Stimulated activated CD8-positive, alpha-beta memory T cell treated with anti-CD3 and anti-CD28 coated beads, Interleukin-2, amount 100 ng/mL, for 1 hour (primary cell): ENCODE results near the gene TC2N.
"Not testable (repeated sequence)": the region's sequence is repeated elsewhere in the genome, so short reads cannot be mapped to it uniquely, and the experiment has no call there.

ENCODE experiments used
- DNase-seq, 2 donors: peaks; one replicate each; pipeline ENCODE4 v3.0.0-alpha.2; 2020; ENCODE audit warnings: low read depth in 2 of 2

The TC2N gene

DNA sequence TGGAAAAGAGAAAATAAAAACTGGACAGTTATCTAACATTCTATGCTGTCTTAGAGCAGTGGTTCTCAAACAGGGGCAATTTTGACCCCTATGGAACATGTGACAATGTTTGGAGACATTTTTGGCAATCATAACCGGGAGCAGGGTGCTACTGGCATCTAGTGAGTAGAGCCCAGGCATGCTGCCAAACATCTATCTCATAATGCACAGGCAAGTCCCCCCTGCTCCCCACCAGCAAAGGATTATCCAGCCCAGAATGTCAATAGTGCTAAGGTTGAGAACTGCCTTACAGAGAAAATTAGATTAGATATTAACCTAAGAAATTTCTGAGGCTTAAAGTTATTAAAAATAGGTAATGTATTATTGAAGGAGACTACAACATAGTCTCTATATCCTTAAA is 112.5 kb downstream of the TC2N start:
- no peak for DNase-seq

DNA sequence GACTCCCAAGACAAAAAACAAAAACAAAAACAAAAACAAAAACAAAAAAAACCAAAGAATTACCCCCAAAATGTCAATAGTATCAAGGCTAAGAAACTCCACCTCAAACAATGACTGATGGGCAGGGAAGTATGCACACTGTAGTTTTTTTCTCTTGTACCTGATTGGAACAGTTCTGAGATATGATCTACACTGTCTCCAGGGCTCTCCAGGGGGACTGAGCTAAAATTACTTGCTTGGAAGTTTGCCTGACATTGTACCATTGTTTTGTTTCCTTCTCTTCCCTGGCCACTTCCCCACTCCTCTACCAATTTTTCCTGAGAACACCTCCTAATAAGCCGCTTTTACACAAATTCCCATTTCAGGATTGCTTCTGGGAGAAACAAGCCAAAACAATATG is 113.2 kb downstream of the TC2N start:
- no peak for DNase-seq

DNA sequence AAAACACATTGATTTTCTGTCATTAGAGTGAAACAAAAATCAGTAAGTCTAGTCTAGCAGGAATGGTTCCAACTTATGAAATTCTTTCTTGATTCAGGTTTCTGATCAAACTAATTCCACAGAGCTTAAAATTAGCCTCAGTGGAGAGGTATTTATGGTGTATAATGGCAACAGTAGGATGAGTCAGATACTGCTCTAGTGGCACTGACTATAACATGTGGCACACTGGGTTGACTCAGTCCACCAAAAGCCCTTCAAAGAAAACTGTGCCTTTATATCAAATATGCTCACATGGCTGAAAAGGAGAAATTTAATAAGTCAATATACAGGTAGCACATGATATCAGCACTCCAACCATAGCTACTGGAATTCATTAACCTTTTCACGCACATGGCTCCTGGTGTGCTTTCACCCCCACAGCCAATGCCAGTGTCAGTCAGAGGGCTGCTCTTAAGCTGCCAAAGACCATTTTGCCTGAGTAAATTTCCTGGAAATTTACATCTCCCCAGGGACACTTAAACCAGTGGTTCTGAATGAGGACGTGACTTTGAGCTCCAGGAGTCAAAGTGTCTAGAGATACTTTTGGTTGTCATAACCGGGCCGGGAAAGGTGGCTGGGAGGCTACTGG is 113.7 kb downstream of the TC2N start:
- DNase-seq: no peak

DNA sequence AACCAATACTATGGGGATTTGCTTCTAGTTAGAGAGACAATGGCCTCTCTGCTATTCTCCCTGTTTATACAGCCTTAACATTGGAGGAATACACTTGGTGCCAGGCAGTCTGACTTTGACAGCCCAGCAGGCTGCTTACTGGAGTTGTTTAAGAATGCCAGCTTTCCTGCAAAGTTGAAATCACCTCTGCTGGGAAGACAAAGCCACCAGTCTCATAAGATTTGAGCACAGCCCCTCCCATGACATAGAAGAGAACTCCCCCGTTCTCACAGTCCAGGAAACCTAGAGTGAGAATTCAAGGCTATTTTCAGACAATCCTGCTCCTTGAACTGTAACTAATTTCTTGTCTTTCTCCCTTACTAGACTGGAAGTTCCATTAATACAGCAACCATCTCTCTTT is 114.4 kb downstream of the TC2N start:
- DNase-seq: no peak

DNA sequence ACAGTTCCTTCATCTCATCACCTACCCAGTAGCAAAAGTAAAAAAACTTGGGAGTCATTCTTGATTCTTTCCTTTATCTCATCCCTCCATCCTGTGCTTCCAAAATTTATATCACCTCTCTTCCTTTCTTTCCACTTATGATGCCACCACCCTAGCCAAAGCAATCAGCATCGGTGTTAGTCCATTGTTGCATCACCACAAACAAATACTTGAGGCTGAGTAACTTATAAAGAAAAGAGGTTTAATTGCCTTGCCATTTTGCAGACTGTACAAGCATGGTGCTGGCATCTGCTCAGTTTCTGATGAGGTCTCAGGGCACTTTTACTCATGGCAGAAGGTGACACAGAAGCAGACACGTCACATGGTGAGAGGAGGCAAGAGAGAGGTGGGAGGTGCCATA is 115.6 kb downstream of the TC2N start:
- DNase-seq: no peak

DNA sequence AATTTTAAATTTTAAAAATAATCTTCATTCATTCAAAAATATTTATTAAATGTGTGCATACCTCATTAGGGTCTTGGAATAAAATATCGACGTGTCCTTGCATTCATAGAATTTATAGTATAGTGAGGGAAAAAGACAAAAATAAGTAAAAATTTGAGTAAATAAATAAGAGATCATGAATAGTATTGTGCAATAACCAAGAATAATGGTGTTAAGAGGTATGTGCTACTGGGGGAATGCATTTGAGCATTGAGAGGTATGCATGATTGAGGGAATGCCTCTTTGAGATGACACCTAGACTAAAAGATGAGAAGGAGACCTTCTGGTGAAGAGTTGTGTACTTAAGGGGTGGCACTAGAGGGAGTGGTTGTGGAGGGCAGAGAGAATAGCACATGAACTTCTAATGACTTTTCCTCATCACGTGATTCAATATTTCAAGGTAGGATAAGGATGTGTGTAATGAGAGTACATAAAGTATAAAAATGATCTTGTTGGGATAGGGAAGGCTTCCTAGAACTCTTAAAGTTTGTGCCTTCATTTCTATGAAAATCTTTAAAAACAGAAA is 116.6 kb downstream of the TC2N start:
- no peak for DNase-seq

DNA sequence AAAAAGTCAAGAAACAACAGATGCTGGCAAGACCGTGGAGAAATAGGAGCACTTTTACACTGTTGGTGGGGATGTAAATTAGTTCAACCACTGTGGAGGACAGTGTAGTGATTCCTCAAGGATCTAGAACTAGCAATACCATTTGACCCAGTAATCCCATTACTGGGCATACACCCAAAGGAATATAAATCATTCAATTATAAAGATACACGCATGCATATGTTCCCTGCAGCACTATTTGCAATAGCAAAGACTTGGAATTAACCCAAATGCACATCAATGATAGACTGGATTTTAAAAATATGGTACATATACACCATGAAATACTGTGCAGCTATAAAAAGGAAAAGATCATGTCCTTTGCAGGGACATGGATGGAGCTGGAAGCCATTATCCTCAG is 117.5 kb downstream of the TC2N start:
- no peak for DNase-seq

DNA sequence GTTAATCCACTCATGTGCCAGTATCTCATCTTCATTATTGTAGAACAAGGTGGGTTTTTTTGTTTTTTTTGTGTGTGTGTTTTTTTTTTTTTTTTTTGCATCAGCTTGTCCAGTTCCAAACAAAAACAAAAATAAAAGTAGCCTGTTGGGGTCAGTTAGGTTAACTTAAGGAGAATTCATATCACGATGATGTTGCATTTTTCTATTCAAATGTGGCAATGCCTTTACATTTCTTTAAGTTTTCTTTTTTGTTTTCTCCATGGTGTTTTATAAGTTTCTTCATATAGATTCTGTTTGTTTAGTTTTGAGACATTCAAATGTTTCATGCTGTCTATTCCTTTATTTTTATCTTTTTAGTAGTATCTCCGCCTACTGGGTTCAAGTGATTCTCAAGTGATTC is 119.3 kb downstream of the TC2N start:
- DNase-seq: no peak

DNA sequence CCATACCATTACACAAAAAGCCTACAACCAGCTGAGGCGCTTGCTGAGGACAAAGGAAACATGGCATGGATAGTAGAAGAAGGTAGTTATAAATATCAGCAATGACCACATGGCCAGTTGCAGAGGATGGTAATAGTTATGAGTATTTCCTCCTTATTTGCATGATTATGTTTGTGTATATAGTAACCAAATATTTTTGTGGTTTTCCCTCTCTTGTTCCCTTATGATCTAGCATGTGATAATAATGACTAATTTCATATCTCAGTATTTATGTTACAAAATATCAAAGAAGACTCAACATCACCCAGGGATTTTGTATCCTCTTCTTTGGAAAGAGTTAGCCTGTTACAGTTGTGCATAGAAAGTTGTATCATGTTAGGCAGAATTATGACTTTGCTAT is 122.0 kb downstream of the TC2N start:
- no peak for DNase-seq

DNA sequence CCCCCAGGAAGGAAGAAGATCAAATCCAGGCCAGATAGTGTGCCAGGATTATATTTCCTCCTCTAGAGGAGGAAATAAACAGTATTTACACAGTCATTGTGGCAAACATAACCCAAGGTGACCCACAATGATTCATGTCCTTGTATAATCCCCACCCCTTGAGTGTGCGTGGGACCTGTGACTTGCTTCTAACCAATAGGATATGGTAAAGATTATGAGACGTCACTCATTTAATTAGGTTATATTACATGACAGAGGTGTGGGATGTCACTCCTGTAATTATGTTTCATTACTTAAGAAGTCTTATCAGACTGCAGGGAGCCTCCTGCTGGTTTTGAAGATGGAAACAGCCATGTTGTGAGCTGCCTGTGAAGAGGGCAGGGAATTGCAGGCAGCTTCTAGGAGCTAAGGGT is 123.3 kb downstream of the TC2N start:
- DNase-seq: no peak

DNA sequence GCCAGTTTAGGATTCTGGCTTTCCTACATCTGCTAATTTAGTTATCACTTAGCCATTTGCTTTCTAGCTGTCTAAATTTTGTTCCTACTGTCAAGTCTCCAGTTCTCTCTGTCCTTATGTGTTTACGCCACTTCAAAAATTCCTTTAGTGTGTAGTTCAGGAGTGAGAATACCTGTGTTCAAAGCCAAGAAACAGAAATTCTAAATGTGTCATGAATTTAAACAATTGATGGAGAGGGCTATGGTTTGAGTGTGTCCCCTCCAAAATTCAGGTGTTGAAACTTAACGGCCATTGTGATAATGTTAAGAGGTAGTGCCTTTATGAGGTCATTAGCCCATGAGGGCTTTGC is 124.1 kb downstream of the TC2N start:
- DNase-seq: no peak

DNA sequence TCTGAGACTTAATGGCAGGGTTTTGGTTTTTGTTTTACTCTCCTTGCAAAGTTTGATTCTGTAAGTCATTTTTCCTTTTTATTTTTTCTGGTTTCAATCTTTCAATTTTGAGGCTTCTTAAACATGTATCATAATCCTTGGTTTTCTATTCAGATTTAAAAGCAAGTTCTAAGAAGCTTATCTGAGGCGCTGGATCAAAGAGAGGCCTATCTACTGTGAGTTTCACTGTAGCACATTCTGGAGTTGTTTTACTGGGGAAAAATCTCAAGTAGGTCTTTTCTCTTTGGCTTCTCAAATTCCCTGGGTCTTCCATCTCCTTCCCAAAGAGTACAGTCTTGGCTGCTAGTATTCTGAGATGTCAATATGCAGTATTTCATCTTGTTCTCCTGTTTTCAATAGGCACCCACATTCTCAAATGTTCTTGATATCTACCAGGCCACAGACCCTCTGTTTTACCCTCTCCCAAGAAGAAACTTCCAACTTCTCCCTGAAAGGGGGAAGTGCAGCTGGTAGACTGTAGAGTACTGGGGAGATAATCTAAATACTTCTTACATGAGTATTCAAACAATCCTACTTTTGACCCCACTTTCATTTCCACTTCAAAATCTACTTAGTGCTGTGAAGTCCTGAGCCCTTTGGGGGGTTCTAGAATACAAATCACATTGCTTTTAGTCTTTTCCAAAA is 124.6 kb downstream of the TC2N start:
- DNase-seq: no peak

DNA sequence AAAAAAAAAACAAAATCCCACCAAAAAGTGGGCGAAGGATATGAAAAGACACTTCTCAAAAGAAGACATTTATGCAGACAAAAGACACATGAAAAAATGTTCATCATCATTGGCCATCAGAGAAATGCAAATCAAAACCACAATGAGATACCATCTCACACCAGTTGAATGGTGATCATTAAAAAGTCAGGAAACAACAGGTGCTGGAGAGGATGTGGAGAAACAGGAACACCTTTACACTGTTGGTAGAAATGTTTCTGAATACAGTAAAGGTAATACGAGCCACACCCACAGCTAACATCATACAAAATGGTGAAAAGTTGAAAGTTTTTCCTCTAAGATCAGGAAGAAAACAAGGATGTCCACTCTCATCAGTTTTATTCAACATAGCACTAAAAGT is 127.5 kb downstream of the TC2N start:
- DNase-seq: not testable (repeated sequence)

DNA sequence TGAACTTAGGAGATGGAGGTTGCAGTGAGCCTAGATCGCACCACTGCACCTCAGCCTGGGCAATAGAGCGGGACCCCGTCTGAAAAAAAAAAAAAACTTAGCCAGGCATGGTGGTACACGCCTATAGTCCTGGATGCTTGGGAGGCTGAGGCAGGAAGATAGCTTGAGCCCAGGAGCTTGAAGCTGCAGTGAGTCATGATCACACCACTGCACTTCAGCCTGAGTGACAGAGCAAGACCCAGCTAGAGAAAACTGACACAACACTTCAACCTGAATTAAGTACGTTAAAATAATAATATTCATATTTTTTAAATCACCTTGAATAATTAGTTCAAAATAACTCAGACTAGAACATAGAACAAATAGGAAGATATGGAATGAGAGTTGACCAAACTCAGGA is 129.7 kb downstream of the TC2N start:
- no peak for DNase-seq

DNA sequence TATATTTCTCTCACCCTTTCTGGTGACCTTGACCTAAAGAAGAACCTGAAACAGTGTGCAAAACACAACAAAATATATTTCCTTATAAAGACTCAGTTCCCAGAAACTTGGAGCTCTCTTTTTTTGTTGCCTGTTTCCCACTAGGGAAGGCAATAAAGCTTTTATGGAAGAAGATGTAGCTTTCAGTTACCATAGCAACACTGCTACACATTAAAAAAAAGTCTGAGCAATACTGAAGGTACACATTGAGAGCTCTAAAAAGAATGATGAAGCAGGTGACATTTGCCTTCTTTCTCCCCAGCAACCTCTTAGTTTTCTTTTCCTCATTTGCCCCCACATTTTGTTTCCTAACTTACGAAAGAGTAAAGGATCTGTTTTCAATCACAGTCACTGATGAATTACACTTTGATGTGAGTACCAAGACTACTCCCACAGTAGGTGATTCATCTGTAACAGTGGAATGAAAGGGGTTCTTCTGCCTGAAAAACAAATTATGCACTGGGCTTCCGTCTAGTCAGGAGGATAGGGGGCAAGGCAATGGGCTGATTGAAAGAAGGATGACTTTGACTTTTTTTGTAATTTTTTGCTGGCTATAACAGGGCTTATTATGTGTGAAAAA is 134.4 kb downstream of the TC2N start:
- DNase-seq: no peak

DNA sequence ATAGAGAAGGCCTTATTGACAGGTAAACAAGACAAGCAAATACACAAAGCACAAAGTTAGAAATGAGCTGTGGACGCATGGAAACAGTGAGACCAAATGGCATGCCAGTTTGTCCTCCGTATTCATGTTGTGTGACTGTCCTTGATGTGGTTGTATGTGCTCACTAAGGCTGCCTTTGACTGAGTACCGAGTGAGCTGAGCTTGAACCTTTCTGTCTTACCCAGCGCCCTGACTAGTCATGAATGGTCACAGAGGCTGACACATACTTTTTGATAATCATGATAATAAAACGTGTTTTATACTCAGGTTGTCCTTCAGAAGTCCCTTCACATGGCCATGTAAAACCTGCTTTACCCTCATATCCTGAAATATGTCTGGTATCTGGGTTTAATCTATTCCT is 134.9 kb downstream of the TC2N start:
- no peak for DNase-seq

DNA sequence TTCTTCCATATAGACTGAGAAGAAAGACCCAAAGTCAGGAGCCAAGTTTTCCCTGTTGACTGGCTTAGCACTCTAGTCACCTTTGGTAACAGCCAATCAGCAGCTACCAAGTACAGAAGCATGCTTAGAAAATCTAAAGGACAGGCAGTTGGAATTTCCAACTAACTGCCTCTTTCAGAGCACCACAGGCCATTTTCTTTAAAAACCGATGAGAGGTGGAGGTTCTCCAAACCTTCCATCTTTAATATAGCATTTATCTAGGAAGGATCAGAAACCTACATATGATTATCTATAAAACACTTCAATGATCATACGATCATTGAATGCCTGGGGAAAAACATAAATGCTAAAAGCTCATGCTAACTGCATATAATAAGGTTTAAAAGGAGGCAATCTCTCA is 135.3 kb downstream of the TC2N start, which contains the start of gene CATSPERB:
CATSPERB (minus strand) TSS at position 101 of the 400 bp plus-strand sequence. CDS start 2,607 bp downstream, outside the sequence.
- no peak for DNase-seq

DNA sequence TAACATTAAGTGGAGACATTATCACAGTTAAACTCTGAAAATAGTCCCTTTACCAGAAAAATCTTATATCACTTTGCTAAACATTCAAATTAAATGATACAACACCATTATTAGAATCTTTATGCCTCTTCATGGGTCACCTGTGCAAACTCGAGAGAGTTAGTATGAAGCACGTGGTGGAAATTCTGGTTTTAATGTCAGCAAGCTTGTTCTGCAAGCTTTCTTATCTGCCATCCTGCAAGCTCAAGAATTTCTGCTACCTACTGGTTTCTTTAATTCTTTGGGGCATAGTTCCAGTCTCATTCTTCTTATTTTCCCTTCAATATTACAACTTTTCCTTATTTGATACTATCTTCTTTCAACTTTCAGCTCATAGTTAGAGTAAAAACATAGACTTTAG is 136.3 kb downstream of the TC2N start:
- DNase-seq: no peak

DNA sequence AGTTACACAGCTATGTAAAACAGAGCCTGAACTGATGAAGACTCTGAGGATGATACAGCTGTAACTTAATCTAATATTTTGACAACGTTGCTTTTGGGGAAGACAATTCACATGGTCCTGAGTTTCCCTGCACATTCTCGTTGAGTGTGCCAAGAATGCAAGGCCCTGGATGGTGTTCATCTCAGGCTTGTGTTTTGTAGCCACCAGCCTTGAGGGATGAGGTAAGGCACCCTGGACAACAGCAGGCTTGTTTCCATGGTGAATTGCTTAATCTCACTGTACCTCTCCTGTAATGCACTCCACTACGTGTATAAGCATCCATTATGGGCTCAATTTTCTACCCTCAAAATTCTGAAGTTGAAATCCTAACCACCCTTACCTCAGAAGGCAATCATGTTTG is 137.6 kb downstream of the TC2N start:
- no peak for DNase-seq
